ENCODE data around the gene FBXO28.

Gene FBXO28

DNA sequence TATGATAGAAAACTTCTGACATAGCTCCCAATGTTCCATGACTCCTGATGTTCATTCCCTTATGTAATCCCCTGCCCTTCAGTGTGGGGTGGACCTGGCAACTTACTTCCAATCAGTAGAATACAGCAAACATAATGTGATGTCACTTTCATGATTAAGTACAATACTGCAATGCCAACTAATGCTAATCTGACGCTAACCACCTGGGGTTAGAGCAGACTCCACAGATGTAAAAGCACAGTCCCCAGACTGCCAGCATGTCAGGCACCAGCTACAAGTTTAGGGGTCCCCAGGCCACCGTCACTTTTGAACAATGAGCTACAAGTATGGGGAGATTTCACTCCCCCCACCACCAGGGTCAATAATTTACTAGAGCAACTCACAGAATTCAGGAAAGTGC, 32.3 kb upstream of the FBXO28 start:
- Histone ChIP-seq H3K9me3 (no peaks in the 10 kb centered on the region), H3K27ac (no peak overlapping the region), H3K27me3 (peaks cover 32% of the 10 kb centered on the region), H3K36me3 (no peaks in the 10 kb centered on the region), H3K4me1 (ENCODE audit: control insufficient read depth in 1 of 2, insufficient read depth in 1 of 2, low read depth in 1 of 2, low read length in 1 of 2) (no peaks in the 10 kb centered on the region), H3K4me3 (ENCODE audit: low read depth in 1 of 2, low read length in 1 of 2) (no peak overlapping the region)
- TF ChIP-seq, protein P1, sequence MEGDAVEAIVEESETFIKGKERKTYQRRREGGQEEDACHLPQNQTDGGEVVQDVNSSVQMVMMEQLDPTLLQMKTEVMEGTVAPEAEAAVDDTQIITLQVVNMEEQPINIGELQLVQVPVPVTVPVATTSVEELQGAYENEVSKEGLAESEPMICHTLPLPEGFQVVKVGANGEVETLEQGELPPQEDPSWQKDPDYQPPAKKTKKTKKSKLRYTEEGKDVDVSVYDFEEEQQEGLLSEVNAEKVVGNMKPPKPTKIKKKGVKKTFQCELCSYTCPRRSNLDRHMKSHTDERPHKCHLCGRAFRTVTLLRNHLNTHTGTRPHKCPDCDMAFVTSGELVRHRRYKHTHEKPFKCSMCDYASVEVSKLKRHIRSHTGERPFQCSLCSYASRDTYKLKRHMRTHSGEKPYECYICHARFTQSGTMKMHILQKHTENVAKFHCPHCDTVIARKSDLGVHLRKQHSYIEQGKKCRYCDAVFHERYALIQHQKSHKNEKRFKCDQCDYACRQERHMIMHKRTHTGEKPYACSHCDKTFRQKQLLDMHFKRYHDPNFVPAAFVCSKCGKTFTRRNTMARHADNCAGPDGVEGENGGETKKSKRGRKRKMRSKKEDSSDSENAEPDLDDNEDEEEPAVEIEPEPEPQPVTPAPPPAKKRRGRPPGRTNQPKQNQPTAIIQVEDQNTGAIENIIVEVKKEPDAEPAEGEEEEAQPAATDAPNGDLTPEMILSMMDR (IDR thresholded peaks at IDR 0.05), result no peak

DNA sequence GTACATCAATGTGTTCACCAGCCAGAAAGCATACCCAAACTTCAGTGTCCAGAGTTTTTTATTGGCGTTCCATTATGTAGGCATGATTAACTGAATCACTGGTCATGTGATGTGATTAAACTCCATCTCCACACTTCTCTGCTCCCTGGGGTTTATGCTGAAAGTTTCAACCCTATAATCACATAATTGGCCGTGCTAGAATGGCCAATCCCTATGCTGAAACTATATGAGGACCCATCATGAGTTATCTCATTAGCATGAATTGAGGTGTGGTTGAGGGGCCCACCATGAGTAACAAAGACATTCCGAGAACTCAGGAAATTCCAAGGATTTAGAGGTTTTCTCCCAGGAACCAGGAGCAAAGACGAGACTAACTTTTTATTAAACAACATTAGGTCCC, 31.8 kb upstream of the FBXO28 start:
- no peak overlapping the region for H3K4me3 ChIP-seq (ENCODE audit: low read depth in 1 of 2, low read length in 1 of 2)
- no peak overlapping the region for H3K27ac ChIP-seq
- peaks cover 32% of the 10 kb centered on the region for H3K27me3 ChIP-seq
- H3K36me3 ChIP-seq, result no peaks in the 10 kb centered on the region
- TF ChIP-seq, protein P1 (IDR thresholded peaks at IDR 0.05), result no peak
- H3K9me3 ChIP-seq, result no peaks in the 10 kb centered on the region
- H3K4me1 ChIP-seq (ENCODE audit: control insufficient read depth in 1 of 2, insufficient read depth in 1 of 2, low read depth in 1 of 2, low read length in 1 of 2), result no peaks in the 10 kb centered on the region

DNA sequence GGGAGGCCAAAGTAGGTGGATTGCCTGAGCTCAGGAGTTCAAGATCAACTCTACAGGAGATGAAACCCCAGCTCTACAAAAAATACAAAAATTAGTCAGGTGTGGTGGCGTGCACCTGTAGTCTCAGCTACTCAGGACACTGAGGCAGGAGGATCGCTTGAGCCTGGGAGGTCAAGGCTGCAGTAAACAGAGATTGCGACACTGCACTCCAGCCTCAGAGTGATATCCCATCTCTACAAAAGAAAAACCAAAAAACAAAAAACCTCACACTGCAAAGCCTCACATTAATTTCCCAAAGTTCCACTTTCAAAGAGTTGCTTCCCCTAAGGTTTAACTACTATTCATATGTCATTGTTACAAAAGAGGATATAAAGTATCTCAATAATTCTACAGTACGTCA, 29.0 kb upstream of the FBXO28 start:
- H3K27ac ChIP-seq, result no peak overlapping the region
- H3K9me3 ChIP-seq, result no peaks in the 10 kb centered on the region
- H3K4me3 ChIP-seq (ENCODE audit: low read depth in 1 of 2, low read length in 1 of 2), result no peak overlapping the region
- H3K36me3 ChIP-seq, result no peaks in the 10 kb centered on the region
- H3K4me1 ChIP-seq (ENCODE audit: control insufficient read depth in 1 of 2, insufficient read depth in 1 of 2, low read depth in 1 of 2, low read length in 1 of 2), result no peaks in the 10 kb centered on the region
- H3K27me3 ChIP-seq, result peaks cover 18% of the 10 kb centered on the region
- TF ChIP-seq, protein P1 (IDR thresholded peaks at IDR 0.05), result no peak

DNA sequence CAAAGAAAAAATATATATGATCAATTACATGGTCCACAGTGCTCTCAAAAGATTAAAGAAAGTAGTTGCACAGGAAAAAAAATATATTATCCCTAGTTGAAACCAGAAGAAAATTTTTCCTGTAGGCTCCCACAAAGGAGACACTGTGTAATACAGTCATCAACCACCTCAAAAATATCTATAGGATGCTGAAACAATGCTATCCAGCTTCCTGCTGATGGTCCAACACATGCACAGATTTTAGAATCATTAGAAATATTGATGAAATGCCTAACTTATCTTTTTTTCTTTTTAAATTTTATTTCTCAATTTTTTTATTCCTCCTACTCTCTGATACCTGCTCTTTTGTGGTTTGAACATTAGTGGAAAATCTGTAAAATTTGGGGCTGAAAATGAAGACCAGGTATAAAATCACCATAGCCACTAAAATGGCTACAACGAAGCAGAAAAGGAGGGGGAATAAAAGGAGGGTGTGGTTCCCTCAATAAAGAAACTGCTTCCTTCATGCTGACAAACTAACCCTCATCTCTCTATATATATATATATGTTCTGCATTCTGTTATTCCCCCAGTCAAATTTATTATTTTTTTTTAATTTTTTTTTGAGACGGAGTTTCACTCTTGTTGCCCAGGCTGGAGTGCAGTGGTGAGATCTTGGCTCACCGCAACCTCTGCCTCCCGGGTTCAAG, 28.3 kb upstream of the FBXO28 start:
- no peak overlapping the region for H3K4me3 ChIP-seq (ENCODE audit: low read depth in 1 of 2, low read length in 1 of 2)
- H3K9me3 ChIP-seq, result no peaks in the 10 kb centered on the region
- H3K27me3 ChIP-seq, result peaks cover 11% of the 10 kb centered on the region
- H3K4me1 ChIP-seq (ENCODE audit: control insufficient read depth in 1 of 2, insufficient read depth in 1 of 2, low read depth in 1 of 2, low read length in 1 of 2), result no peaks in the 10 kb centered on the region
- no peak overlapping the region for H3K27ac ChIP-seq
- TF ChIP-seq, protein P1 (IDR thresholded peaks at IDR 0.05), result no peak
- H3K36me3 ChIP-seq, result no peaks in the 10 kb centered on the region

DNA sequence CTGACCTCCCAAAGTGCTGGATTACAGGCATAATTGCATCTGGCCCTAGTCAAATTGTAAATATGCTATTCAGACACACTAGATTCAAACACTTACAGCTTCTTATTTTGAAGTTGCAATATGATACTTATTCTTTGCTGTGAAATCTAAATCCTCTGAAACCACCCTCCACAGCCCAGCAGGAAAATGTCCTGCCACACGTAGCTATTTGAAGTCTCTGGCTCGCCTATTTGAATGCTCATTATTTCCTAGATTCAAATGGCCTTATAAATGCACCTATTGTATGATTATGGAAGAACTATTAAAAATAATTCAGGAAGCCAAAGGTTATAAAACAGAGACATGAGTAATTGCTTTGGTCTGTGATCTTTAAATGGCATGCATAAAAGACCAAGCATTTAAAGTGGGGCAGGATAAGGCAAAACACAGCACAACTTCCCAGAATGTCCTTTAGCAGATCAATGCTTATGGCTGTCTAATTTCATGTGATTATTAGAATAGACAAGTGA, 26.6 kb upstream of the FBXO28 start:
- no peaks in the 10 kb centered on the region for H3K4me1 ChIP-seq (ENCODE audit: control insufficient read depth in 1 of 2, insufficient read depth in 1 of 2, low read depth in 1 of 2, low read length in 1 of 2)
- H3K4me3 ChIP-seq (ENCODE audit: low read depth in 1 of 2, low read length in 1 of 2), result no peak overlapping the region
- no peaks in the 10 kb centered on the region for H3K36me3 ChIP-seq
- TF ChIP-seq, protein P1 (IDR thresholded peaks at IDR 0.05), result no peak
- H3K9me3 ChIP-seq, result no peaks in the 10 kb centered on the region
- H3K27me3 ChIP-seq, result peaks cover 3% of the 10 kb centered on the region
- H3K27ac ChIP-seq, result no peak overlapping the region

All from neutrophil (primary cell).